GM19372 (cell line): Measurements from ENCODE around the gene TMED3.
"Not testable (repeated sequence)": the region's sequence is repeated elsewhere in the genome, so short reads cannot be mapped to it uniquely, and the experiment has no call there.

Experiments used
- ATAC-seq: cut with Tn5 transposase; IDR thresholded peaks from one replicate; pipeline ENCODE4 v1.9.1; 2021; ENCODE audit warnings: mild to moderate bottlenecking, low read depth, moderate library complexity; ENCODE audit not compliant: unreplicated experiment

TMED3 gene

DNA sequence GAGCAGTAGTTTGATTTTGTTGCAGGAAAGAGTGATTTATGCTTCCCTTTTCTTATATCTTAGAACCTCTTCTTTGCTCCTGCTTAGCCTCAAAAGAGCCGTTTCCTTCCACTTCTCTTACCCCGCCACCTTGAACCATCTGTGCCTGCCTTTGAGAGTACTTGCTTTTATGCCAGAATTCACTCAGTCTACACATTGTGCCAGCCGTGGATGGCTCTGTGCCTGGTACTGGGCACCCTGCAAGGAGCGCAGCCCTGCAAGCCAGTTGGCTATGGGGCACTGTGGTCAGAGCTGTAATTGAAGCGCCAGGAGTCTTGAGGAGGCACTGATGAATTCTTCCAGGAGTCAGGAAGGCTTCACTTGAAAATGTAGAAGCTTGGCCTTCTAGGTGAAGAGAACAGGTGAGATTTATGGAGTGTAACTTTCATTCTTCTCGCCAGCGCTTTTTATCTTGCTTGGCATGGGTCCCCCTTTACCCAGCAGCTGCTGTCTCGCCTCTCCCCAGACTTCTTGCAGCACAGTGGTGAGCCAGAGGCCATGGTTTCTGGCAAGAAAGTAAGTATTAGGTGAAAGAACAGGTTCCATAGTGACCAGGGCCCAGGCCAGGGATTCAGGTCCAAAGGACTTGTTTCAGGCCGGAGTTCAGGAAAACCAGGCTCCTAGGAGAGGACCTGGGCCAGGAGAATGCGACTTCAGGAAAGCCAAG lies 4.9 kb downstream of the TMED3 start:
- no peak for ATAC-seq

- ATAC-seq, result no peak
Measured at GRCh38 chr15:79316864-79317263, 6.0 kb downstream of the TMED3 start.

DNA sequence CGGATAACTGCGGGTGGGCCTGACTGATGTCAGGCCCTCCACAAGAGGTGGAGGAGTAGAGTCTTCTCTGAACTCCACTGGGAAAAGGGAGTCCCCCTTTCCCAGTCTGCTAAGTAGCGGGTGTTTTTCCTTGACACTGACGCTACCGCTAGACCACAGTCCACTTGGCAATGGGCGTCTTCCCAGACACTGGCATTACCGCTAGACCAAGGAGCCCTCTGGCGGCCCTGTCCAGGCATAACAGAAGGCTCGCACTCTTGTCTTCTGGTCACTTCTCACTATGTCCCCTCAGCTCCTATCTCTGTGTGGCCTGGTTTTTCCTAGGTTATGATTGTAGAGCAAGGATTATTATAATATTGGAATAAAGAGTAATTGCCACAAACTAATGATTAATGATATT lies 9.1 kb downstream of the TMED3 start:
- ATAC-seq, result not testable (repeated sequence)

DNA sequence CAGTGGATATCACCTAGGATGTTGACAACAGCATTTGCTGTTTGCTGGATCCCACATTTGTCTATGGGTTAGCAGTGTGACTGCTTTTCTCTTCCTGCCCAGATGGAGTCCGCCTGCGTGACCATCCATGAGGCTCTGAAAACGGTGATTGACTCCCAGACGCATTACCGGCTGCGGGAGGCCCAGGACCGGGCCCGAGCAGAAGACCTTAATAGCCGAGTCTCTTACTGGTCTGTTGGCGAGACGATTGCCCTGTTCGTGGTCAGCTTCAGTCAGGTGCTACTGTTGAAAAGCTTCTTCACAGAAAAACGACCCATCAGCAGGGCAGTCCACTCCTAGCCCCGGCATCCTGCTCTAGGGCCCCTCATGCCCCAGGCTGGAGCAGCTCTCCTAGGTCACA lies 11.0 kb downstream of the TMED3 start:
- ATAC-seq, result no peak

DNA sequence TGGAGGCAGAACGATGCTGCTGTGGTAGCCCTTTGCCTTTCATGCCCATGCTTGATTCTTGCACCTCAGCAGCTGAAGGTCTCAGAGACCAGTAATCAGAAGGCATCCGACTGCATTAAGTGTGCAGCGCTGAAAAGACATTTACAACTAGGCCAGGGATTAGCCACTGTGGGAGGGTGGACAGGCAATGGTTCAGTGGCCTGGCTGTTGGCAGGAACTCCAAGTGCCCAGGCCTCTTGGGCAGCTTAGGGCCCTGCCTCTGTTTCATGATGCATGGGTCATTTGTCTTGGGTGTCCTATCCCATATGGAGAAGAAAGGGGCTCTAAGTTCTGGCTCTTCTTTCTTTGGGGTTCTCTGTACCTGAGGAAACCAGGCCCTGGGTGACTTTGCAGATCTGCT lies 11.4 kb downstream of the TMED3 start:
- ATAC-seq, result no peak

GRCh38 chr15:79322945-79323344 lies 12.0 kb downstream of the TMED3 start:
- ATAC-seq, result no peak

DNA sequence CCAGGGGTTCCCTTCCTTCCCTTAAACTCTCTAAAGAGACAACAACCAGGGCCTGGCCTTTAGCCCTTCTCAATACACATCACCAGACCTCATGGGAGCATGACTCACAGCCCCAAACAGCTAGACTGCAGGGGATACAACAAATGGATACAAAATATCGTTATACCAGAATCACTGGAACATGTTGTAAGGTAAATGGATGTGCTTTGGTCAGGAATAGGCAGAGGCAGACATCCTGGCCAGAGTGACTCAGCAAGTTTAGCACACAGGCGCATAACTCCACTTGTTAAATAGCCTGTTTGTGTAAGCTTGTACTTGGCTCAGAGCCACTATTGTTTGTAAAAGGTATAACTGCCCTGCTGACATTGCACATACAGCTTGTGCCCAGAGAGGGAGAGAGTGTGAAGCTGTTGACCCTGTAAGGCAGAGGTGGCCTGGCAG lies 18.3 kb downstream of the TMED3 start:
- ATAC-seq, result no peak

DNA sequence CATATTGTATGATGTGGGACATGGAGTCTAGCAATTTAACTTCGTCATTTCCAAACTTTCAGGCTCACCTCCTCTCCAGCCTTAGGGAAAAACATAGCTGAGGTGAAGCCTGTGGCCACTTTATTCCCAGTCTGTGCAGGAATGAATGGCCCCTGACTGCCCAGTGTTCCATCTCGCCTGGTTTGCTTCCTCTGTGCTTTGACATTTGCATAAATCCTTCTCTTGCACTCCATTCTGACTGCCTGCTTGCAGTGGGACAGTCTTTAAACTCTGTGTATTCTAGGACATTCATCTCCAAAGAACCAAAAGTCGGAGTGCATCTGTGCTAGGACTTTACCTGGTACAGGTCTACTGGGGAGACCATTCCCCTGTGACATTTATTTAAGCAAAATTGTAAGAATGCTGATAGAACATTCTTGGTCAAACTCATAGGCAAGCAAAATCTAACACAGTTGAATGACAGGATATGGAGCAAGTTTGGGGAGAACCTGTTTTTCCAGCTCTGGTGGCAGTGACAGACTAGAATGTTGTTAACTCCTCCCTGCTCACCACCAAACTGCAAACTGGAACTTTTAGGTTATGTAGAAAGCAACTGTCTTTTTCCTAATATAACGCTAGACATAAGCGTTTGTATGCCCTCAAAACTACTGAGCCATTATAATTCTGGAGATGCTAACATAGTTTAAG lies 22.1 kb downstream of the TMED3 start:
- ATAC-seq, result no peak

DNA sequence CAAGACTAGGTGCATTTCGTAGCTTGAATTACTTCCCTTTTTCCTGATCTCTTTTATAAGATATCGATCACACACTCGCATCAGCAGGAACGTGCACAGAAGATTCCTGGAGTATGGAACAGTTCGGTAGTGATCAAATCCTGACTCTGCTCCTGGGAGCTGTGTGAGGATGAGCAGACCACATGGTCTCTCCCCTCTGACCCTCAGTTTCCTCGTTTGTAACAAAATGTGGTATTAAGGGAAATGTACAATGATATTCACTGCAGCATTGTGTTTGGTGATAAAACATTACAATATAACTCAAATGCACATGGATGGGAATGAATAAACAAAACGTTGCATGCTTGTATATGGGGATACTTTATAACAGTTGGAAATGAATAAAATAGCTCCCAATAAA lies 26.7 kb downstream of the TMED3 start:
- ATAC-seq, result no peak

GRCh38 chr15:79339588-79340314 lies 28.8 kb downstream of the TMED3 start:
- no peak for ATAC-seq

DNA sequence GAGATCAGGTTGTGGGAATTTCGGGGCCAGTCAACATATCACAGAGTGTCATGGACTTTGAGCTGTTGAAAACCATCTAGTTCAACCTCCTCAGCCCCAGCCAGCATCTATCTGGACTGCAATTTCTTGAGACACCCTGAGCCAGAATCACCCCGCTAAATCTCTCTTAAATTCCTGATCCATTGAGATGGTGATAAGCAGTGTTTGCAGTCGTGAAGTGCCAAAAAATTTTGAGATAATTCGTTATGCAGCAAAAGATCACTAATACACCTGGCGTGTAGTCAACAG lies 29.3 kb downstream of the TMED3 start:
- ATAC-seq, result no peak

DNA sequence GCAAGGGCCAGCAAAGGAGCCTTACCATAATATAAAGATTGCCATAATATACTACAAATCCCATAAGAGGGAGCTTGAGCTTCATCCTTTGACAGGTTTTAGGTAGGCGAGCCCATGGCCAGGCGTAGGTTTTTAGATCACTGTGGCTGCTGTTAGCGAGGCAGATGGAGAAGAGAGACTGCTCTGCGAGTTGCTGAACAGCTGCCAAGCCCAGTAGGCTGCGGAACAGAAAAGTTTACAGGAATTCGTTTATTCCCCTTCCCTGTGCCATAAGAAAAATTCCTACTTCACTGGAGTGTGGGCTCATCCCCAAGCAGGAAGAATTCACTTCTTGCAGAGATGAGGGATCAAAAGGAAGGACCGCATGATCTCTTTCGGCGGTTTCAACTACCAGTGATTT lies 30.5 kb downstream of the TMED3 start:
- ATAC-seq, result no peak

DNA sequence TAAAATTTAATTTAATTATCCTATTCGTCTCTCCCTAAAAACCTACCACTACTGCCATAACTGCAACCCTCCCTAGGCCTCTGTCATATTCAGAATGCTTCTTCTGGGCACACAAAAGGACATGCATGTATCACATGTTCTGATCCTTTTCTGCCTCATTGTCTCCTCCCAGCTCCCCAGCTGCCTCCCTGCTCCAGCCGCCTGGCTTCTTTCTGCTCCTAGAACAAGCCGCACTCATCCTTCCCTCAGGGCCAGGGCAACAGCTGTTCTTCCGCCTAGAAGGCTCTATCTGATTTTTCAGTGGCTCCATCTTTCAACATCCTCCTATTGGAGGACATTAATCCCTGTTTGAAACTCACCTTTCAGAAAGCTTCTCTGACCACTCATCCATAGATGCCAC lies 38.6 kb downstream of the TMED3 start:
- ATAC-seq, result no peak

DNA sequence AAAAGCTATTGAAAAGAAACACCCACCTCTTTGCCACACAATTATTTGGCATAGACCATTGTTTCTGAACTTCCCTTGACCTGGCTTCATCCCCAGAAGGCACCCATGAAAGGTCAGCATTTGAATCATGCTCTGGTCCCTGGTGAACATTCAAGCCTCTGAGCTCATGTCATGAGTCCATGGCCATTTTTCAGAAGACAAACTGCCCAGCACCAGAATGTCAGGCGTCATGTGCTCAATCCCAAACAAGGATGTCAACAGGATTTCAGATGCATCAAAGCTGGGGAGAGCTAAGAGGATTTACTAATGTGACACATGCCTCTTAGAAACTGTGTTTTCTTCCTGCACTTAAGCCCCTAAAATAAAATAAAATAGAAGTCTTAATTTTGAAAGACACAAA lies 41.3 kb downstream of the TMED3 start:
- no peak for ATAC-seq

DNA sequence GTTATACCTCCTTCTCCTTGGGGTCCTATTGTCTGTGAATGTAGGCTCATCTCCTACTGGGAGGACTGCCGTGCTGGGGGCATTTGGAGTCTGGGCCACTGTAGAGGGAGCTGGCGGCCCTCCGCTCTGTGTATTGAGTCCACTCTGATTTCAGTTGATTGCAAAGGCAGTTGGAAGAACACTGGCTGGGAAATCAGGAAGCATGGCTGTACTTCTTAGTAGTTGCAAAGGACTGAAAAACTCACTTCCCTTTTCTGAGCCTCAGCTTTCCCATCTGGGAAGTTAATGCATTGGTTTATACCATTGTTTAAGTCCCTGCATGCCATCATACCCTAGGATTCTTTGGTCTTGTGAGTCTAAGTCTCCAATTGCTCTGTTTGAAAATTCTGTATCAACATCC lies 46.7 kb downstream of the TMED3 start:
- ATAC-seq, result no peak

GRCh38 chr15:79358069-79358468 lies 47.2 kb downstream of the TMED3 start:
- ATAC-seq, result no peak

- no peak for ATAC-seq
Measured at GRCh38 chr15:79364571-79365240, 53.8 kb downstream of the TMED3 start.

GRCh38 chr15:79365765-79366164 lies 54.9 kb downstream of the TMED3 start:
- no peak for ATAC-seq

DNA sequence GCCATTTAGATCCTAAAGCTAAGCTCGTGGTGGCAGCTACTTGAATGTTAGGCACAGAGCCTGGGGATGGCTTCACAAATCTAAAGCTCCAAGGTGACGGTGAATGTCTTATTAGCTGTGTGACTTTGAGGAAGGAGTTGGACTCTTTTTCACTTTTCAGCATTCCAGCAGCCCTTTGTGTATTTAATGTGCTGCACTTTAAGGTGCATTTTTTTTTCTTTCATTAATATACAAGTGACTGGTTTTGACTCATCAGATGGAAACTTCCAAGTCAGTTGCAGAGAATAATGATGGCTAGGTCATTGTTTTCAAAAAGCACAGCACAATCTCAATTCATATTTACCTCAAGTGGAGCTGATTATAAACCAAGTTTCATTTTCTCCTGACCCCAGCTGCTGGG lies 55.8 kb downstream of the TMED3 start:
- no peak for ATAC-seq

- no peak for ATAC-seq
Measured at GRCh38 chr15:79370716-79371115, 59.8 kb downstream of the TMED3 start.

DNA sequence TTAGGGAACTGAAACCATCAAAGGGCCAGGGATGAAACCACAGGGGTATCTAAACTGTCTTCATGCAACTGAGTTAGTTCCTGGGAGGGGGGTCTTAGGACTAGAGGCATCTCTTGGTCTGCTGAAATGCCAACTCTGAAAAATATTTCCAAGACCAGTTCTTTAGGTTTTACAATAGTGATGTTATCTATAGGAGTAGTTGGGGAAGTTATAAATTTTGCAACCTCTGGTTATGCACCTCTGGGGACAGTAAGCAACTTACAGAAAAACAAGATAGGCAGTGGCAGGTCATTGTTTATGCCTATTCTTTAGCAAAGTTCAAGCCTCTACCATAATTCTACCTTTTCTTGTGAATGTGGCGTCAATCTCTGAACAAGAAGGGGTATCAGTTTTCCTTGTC lies 60.7 kb downstream of the TMED3 start:
- no peak for ATAC-seq
